WTC11 (cell line): ENCODE data around the gene OR5AU1.

Source experiments
- ATF1 ChIP-seq: sonication (generic); formaldehyde crosslinking; IDR thresholded peaks from 2 replicates; pipeline ENCODE4 v1.8.1; 2023; ENCODE audit warnings: mild to moderate bottlenecking, moderate library complexity, missing genetic modification reagents
- CREB1 ChIP-seq: sonication (generic); formaldehyde crosslinking; IDR thresholded peaks from 2 replicates; pipeline ENCODE4 v1.8.0; 2023; ENCODE audit warnings: mild to moderate bottlenecking, missing genetic modification reagents
- FOXP1 ChIP-seq: sonication (generic); formaldehyde crosslinking; IDR thresholded peaks from 2 replicates; pipeline ENCODE4 v1.8.0; 2022; ENCODE audit warnings: missing genetic modification reagents, mild to moderate bottlenecking, moderate library complexity, borderline replicate concordance
- KAT7 ChIP-seq: sonication (generic); formaldehyde crosslinking; IDR thresholded peaks from 2 replicates; pipeline ENCODE4 v1.8.1; 2023; ENCODE audit warnings: missing genetic modification reagents, mild to moderate bottlenecking, borderline replicate concordance
- RELA ChIP-seq: sonication (generic); formaldehyde crosslinking; IDR thresholded peaks from 2 replicates; pipeline ENCODE4 v1.8.1; 2022; ENCODE audit warnings: missing genetic modification reagents, mild to moderate bottlenecking, borderline replicate concordance
- SMAD3 ChIP-seq: sonication (generic); formaldehyde crosslinking; IDR thresholded peaks from 2 replicates; pipeline ENCODE4 v1.8.0; 2022; ENCODE audit warnings: missing genetic modification reagents, mild to moderate bottlenecking, borderline replicate concordance
- TF ChIP-seq, protein P1 (sequence below): fragments of 200-600 bp; IDR thresholded peaks from 2 replicates; pipeline ENCODE4 v1.8.0; 2022; ENCODE audit warnings: antibody characterized with exemption
- TF ChIP-seq, protein P2 (sequence below): fragments of 250-450 bp; sonication (Bioruptor Pico); IDR thresholded peaks from 2 replicates; pipeline ENCODE4 v1.9.0; 2021; ENCODE audit warnings: mild to moderate bottlenecking
- TF ChIP-seq, protein P3 (sequence below): sonication (generic); formaldehyde crosslinking; conservative IDR thresholded peaks from 2 replicates; pipeline ENCODE4 v1.8.1; 2023; ENCODE audit warnings: mild to moderate bottlenecking, low read depth, missing genetic modification reagents, moderate library complexity
- TF ChIP-seq, protein P4 (sequence below): sonication (generic); formaldehyde crosslinking; IDR thresholded peaks from 2 replicates; pipeline ENCODE4 v1.8.0; 2022; ENCODE audit warnings: missing genetic modification reagents
- TF ChIP-seq, protein P5 (sequence below): sonication (generic); formaldehyde crosslinking; IDR thresholded peaks from 2 replicates; pipeline ENCODE4 v1.8.1; 2023; ENCODE audit warnings: mild to moderate bottlenecking, missing genetic modification reagents, borderline replicate concordance
- TF ChIP-seq, protein P6 (sequence below): sonication (generic); formaldehyde crosslinking; IDR thresholded peaks from 2 replicates; pipeline ENCODE4 v1.8.1; 2023; ENCODE audit warnings: mild to moderate bottlenecking, missing genetic modification reagents, moderate library complexity
- TF ChIP-seq, protein P7 (sequence below): sonication (generic); formaldehyde crosslinking; conservative IDR thresholded peaks from 2 replicates; pipeline ENCODE4 v1.8.1; 2022; ENCODE audit warnings: mild to moderate bottlenecking, missing genetic modification reagents

DNA sequence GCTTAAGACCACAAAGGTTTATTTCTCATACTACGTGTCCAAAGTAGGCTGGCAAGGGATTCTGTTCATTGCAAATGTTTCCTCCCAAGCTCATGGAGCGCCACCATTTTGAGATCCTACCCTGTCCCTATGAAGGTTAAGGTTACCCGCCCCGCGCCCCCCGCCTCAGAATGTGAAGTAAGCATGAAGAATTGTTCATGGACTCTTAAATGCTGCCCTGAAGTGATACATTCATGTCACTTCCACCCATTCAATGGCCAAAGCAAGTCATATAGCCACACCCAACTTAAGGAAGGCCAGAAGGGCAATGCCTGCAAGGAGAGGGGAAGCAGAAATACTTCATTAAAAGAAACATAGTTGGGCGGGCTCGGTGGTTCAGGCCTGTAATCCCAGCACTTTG lies 50.8 kb downstream of the OR5AU1 start:
- TF ChIP-seq FOXP1 (CRISPR knock-in tag): no peak
- TF ChIP-seq, protein P1, sequence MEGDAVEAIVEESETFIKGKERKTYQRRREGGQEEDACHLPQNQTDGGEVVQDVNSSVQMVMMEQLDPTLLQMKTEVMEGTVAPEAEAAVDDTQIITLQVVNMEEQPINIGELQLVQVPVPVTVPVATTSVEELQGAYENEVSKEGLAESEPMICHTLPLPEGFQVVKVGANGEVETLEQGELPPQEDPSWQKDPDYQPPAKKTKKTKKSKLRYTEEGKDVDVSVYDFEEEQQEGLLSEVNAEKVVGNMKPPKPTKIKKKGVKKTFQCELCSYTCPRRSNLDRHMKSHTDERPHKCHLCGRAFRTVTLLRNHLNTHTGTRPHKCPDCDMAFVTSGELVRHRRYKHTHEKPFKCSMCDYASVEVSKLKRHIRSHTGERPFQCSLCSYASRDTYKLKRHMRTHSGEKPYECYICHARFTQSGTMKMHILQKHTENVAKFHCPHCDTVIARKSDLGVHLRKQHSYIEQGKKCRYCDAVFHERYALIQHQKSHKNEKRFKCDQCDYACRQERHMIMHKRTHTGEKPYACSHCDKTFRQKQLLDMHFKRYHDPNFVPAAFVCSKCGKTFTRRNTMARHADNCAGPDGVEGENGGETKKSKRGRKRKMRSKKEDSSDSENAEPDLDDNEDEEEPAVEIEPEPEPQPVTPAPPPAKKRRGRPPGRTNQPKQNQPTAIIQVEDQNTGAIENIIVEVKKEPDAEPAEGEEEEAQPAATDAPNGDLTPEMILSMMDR: no peak
- TF ChIP-seq, protein P2, sequence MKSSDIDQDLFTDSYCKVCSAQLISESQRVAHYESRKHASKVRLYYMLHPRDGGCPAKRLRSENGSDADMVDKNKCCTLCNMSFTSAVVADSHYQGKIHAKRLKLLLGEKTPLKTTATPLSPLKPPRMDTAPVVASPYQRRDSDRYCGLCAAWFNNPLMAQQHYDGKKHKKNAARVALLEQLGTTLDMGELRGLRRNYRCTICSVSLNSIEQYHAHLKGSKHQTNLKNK (CRISPR knock-in tag): no peak
- TF ChIP-seq, protein P3, sequence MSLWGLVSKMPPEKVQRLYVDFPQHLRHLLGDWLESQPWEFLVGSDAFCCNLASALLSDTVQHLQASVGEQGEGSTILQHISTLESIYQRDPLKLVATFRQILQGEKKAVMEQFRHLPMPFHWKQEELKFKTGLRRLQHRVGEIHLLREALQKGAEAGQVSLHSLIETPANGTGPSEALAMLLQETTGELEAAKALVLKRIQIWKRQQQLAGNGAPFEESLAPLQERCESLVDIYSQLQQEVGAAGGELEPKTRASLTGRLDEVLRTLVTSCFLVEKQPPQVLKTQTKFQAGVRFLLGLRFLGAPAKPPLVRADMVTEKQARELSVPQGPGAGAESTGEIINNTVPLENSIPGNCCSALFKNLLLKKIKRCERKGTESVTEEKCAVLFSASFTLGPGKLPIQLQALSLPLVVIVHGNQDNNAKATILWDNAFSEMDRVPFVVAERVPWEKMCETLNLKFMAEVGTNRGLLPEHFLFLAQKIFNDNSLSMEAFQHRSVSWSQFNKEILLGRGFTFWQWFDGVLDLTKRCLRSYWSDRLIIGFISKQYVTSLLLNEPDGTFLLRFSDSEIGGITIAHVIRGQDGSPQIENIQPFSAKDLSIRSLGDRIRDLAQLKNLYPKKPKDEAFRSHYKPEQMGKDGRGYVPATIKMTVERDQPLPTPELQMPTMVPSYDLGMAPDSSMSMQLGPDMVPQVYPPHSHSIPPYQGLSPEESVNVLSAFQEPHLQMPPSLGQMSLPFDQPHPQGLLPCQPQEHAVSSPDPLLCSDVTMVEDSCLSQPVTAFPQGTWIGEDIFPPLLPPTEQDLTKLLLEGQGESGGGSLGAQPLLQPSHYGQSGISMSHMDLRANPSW: no peak
- TF ChIP-seq, protein P4, sequence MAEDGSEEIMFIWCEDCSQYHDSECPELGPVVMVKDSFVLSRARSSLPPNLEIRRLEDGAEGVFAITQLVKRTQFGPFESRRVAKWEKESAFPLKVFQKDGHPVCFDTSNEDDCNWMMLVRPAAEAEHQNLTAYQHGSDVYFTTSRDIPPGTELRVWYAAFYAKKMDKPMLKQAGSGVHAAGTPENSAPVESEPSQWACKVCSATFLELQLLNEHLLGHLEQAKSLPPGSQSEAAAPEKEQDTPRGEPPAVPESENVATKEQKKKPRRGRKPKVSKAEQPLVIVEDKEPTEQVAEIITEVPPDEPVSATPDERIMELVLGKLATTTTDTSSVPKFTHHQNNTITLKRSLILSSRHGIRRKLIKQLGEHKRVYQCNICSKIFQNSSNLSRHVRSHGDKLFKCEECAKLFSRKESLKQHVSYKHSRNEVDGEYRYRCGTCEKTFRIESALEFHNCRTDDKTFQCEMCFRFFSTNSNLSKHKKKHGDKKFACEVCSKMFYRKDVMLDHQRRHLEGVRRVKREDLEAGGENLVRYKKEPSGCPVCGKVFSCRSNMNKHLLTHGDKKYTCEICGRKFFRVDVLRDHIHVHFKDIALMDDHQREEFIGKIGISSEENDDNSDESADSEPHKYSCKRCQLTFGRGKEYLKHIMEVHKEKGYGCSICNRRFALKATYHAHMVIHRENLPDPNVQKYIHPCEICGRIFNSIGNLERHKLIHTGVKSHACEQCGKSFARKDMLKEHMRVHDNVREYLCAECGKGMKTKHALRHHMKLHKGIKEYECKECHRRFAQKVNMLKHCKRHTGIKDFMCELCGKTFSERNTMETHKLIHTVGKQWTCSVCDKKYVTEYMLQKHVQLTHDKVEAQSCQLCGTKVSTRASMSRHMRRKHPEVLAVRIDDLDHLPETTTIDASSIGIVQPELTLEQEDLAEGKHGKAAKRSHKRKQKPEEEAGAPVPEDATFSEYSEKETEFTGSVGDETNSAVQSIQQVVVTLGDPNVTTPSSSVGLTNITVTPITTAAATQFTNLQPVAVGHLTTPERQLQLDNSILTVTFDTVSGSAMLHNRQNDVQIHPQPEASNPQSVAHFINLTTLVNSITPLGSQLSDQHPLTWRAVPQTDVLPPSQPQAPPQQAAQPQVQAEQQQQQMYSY (CRISPR knock-in tag): no peak
- TF ChIP-seq, protein P5, sequence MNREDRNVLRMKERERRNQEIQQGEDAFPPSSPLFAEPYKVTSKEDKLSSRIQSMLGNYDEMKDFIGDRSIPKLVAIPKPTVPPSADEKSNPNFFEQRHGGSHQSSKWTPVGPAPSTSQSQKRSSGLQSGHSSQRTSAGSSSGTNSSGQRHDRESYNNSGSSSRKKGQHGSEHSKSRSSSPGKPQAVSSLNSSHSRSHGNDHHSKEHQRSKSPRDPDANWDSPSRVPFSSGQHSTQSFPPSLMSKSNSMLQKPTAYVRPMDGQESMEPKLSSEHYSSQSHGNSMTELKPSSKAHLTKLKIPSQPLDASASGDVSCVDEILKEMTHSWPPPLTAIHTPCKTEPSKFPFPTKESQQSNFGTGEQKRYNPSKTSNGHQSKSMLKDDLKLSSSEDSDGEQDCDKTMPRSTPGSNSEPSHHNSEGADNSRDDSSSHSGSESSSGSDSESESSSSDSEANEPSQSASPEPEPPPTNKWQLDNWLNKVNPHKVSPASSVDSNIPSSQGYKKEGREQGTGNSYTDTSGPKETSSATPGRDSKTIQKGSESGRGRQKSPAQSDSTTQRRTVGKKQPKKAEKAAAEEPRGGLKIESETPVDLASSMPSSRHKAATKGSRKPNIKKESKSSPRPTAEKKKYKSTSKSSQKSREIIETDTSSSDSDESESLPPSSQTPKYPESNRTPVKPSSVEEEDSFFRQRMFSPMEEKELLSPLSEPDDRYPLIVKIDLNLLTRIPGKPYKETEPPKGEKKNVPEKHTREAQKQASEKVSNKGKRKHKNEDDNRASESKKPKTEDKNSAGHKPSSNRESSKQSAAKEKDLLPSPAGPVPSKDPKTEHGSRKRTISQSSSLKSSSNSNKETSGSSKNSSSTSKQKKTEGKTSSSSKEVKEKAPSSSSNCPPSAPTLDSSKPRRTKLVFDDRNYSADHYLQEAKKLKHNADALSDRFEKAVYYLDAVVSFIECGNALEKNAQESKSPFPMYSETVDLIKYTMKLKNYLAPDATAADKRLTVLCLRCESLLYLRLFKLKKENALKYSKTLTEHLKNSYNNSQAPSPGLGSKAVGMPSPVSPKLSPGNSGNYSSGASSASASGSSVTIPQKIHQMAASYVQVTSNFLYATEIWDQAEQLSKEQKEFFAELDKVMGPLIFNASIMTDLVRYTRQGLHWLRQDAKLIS (CRISPR knock-in tag): no peak
- no peak for TF ChIP-seq ATF1 (CRISPR knock-in tag)
- TF ChIP-seq, protein P6, sequence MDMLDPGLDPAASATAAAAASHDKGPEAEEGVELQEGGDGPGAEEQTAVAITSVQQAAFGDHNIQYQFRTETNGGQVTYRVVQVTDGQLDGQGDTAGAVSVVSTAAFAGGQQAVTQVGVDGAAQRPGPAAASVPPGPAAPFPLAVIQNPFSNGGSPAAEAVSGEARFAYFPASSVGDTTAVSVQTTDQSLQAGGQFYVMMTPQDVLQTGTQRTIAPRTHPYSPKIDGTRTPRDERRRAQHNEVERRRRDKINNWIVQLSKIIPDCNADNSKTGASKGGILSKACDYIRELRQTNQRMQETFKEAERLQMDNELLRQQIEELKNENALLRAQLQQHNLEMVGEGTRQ (CRISPR knock-in tag): no peak
- no peak for TF ChIP-seq SMAD3 (CRISPR knock-in tag)
- TF ChIP-seq, protein P7, sequence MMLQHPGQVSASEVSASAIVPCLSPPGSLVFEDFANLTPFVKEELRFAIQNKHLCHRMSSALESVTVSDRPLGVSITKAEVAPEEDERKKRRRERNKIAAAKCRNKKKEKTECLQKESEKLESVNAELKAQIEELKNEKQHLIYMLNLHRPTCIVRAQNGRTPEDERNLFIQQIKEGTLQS (CRISPR knock-in tag): no peak
- no peak for TF ChIP-seq RELA (CRISPR knock-in tag)
- TF ChIP-seq CREB1: no peak
- TF ChIP-seq KAT7: no peak
